Measurements from ENCODE around the gene CD6.

DNA sequence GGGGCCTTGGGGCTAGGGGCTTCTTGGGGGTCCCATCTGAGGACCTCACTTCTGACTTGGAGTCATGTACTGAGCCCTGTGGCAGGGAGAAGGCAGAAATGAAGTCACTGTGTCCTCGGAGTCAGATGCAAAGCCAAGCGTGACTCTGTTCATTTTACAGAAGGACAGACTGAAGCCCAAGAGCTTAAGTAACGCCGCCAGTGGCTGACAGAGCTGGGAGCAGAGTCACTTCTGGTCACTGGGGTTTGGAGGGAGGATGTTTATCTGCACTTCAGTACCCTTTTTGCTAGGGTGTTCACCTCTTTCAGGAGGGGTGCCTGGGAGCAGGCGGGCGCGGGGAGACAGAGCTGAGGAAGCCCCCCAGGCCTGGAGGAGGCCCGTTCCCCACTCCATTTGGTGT, 10.7 kb downstream of the CD6 start:
- TF ChIP-seq, protein P1, sequence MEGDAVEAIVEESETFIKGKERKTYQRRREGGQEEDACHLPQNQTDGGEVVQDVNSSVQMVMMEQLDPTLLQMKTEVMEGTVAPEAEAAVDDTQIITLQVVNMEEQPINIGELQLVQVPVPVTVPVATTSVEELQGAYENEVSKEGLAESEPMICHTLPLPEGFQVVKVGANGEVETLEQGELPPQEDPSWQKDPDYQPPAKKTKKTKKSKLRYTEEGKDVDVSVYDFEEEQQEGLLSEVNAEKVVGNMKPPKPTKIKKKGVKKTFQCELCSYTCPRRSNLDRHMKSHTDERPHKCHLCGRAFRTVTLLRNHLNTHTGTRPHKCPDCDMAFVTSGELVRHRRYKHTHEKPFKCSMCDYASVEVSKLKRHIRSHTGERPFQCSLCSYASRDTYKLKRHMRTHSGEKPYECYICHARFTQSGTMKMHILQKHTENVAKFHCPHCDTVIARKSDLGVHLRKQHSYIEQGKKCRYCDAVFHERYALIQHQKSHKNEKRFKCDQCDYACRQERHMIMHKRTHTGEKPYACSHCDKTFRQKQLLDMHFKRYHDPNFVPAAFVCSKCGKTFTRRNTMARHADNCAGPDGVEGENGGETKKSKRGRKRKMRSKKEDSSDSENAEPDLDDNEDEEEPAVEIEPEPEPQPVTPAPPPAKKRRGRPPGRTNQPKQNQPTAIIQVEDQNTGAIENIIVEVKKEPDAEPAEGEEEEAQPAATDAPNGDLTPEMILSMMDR (IDR thresholded peaks at IDR 0.05), result no peak
- TF ChIP-seq POLR2A (IDR thresholded peaks at IDR 0.05), result no peak
